NCI-H510A (cell line): ENCODE results near the gene FOXO1.

Source experiments
- DNase-seq: peaks from one replicate; lab custom pipeline; 2025; lab: John Stamatoyannopoulos, UW

FOXO1 gene

GRCh38 chr13:40578055-40578454, 88.4 kb downstream of the FOXO1 start:
- no peak for DNase-seq

GRCh38 chr13:40576369-40576768, 90.1 kb downstream of the FOXO1 start:
- DNase-seq = no peak

DNA sequence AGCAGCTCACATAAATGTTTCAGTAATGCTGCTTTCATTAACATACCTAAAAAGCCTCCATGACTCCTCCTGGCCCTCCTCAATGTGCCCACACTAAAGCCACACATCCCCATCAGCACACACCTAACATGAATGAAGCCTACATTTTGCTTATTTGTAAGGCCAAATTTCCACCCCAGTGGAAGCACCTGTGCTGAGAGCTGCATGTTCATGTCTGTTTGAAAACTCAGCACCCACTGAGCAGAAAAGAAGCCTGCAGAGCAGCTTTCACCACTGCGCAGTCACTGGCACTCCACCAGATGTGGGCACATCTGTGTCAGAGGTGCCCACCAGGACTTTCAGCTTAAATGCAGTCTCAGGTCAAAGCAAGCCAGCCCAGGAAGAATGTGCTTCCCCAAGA, 93.5 kb downstream of the FOXO1 start:
- no peak for DNase-seq

DNA sequence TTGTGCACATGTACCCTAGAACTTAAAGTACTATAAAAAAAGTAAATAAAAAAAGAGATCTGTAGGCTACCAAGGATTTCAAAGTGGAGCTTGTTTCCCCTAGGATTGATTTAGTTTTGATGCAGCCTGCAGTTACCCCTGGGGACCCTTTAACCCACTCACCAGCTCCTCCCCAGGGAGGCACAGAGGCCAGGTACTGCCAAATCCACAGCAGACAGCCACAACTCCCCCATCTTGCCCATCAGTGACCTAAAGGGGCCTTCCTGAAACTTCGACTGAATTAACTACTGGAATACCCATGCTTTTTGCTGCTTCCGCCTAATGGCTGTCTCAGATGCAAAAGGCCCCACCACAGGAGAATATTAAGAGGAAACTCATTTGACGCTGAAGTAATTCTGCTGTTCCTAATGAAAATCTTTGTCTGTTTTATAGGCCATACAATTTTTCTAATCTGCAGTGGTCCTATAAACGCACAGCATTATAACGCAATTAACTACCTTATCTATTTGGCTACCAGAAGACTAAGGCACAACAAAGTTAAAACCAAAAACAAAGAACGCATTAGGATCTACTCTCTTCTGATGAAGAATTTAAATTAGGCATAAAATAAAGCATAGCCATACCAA, 95.0 kb downstream of the FOXO1 start:
- DNase-seq = no peak

DNA sequence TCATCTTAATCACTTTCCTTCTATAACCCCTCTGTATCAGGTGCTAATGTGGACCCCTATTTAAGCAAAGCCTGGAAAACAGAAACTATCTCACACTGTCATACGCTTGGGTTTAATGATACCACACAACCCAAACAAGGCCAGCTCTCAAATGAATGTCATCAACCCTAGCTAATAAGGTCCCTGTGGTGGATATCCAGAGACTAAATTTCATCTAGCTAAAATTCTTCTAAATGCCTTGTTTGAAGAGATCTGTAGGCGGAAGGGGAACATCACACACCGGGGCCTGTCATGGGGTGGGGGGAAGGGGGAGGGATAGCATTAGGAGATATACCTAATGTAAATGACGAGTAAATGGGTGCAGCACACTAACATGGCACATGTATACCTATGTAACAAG, 95.5 kb downstream of the FOXO1 start:
- no peak for DNase-seq

DNA sequence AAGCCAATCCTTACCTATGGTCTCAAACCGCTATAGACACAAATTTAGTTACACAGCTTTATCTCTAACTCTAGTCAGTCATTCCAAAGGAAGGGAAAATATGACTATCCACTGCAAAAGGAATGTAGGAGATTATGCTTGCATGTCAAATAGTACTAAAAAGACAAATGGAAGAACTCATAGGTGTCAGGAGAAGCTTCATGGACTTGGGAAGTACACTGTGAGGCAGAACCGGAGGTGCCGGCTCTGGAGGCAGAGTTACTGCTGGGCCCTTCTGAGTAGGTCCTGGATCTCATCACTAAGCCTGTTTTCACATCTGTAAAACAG, 97.5 kb downstream of the FOXO1 start:
- DNase-seq = no peak

DNA sequence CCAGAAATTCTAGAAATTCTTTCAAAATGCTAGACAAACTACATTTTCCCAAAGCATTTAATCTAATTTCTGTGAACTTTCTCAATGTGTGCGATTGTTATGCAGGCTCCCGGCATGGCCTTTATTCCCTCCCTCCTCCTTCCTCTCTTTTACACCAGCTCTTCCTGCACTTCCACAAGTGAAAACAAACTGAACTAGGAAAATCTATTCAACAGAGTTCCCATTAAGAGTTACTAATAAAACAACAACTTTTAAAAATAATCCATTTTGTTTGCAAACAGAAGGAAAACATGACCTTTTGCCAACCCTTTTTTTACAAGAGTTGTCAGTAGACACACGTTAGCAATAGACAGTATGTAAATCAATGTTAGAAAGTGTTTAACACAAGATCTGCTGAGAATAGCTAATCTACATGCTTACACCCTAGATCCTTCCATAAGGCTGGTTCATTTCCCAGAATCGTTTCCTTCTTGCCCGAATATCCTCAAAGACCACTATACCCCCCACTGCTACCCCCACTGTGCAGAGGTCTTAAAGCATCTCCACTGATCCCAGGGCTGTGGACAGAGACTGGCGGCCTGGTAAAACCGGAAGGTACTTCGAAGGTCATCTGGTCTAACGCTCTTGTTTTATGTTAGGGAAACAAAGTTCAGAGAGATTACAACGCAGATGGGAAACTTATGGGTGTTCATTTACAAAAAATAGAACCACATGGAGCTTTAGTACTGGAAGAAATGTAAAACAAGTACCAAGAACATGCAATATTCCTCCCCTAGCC, 98.0 kb downstream of the FOXO1 start:
- DNase-seq = no peak

DNA sequence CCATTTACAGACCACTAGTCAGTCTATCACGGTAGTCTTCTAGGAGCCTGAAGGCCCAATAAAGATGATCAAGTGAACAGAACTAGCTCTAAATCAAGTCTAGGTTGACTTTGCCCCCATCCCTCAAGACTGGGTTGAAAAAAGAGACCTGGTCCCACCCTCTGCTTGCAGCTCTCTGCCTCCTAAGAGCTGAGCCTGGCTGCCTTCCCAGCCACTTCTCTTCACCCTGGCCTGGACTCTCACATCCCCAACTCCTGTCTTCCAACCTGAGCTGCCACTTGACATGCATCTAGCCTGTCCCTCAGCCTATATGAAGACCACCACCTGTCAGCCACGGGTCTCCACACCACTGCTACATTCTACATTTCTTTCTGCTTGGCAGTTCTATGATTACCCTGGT, 99.6 kb downstream of the FOXO1 start:
- DNase-seq = no peak

DNA sequence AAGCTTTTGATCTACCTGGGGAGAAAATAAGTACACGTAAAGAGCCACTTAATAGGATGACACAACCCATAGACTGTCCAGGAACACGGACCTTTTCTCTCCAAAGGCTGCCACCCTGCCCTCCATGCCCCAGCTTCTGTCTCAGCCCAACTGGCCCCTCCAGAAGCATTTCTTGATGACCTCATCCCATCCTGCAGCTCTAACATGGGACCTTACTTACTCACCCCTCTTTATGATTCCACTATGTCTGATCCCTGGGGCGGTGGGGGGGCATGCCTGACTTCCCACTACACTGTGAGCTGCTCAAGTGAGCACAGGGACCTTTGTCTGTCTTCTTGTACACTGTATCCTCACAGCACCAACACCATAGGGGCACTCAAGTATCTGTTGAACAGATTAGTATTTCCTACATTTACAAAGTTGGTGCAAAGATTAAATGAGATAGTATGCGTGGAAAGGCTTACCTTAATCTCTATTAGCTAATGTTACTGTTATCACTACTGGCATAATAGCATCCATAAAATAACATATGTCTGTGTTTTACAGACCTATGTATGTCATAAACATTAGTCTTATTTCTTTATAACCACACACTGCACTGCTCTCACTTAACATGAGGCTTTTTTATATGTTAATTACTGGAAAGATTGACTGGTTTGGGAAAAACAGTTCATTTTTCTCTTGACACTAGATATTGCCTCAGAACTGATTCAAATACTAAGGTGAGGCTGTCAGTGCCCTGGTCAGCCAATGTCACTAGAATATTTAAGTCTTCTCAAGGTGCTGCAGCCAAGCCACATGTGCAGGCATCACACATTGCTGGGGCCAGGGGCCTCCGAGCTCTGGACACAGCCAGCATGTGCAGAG, 100.9 kb downstream of the FOXO1 start:
- DNase-seq = no peak

GRCh38 chr13:40564342-40565001, 102.0 kb downstream of the FOXO1 start:
- DNase-seq = no peak

DNA sequence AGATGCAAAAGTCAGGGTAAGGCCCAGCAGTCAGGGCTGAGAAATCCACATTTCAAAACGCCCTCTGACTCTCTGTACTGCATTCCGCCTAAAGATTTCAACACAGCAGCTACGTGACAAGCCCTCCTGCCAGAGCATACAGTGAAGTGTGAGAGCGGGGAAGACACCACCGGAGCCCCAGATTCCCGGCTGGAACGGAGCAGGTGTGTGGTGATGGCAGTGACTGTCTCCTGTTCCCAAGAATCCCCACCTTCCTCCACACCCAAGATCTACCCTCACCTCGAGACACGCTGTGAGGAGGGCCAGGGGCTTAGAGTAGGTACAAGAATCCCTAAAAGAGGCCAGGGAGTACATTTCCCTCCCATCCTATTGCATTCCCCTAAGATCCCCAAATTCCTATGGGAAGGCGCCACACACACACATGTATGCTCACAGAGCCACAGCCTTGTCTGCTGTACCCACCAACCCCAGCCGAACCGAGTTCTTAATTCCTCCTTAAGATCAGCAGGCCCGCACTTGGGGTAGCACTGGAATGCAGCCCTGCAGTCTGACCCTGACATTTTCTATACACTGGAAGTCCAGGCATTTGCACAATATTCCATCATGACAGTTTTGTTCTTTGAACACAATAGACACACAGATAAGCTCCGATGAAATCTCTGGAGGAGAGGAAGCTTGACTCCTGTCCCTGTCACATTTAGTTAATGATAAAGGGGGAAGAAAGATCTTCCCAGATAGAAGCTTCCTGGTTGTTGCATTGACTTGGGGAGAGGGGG, 102.9 kb downstream of the FOXO1 start:
- DNase-seq = no peak

DNA sequence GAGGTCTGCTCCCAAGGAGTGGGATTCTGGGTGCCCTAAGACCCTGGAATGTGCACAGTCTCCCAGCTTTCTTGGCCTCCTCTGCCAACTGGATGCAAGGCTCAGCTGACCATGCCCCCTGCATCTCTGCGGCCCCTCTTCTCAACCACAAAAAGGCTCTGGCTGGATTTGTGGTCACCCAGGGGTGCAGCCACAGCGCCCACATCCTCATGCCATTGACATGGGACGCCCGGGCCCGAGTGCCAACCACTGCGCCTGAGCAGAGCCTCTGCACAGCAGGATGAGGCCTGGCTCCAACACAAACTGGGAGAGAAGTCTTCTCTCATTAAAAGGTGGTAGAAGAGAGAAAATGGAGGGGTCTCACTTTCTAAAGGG, 103.5 kb downstream of the FOXO1 start:
- no peak for DNase-seq

GRCh38 chr13:40559915-40560314, 106.5 kb downstream of the FOXO1 start:
- DNase-seq = no peak

GRCh38 chr13:40558656-40559055, 107.8 kb downstream of the FOXO1 start:
- DNase-seq = no peak

GRCh38 chr13:40556453-40556852, 110.0 kb downstream of the FOXO1 start:
- no peak for DNase-seq

- DNase-seq = no peak
Observed at GRCh38 chr13:40553356-40553755, 113.1 kb downstream of the FOXO1 start.

GRCh38 chr13:40552895-40553294, 113.5 kb downstream of the FOXO1 start:
- no peak for DNase-seq

- no peak for DNase-seq
Observed at GRCh38 chr13:40550130-40550529, 116.3 kb downstream of the FOXO1 start.

DNA sequence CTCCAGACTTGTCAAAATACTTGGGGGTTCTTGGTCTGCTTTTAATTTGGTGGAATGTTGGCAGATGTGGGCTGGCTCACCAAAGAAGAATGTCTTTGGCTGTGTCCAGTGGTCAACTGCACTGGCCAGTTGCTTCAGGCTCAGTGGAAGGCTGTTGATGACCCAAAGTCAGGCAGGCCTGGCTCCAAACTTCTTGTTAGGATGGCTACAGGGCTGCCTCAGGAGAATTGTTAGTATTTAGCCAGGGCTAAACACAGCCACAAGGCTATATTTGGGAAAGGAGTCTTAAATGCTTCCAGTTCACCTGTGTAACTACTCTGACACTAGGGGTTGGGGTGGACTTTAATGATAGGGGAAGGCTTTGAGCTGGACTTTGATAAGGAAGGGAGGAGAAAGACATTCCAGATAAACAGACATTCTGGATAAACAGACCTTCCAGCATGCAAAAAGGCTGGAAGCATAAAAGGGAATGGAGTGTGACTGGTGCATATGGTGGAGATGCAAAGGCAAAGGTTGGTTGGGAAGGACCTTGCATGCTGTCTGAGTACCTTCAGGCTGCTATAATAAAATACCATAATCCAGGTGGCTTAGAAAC, 116.8 kb downstream of the FOXO1 start:
- no peak for DNase-seq

DNA sequence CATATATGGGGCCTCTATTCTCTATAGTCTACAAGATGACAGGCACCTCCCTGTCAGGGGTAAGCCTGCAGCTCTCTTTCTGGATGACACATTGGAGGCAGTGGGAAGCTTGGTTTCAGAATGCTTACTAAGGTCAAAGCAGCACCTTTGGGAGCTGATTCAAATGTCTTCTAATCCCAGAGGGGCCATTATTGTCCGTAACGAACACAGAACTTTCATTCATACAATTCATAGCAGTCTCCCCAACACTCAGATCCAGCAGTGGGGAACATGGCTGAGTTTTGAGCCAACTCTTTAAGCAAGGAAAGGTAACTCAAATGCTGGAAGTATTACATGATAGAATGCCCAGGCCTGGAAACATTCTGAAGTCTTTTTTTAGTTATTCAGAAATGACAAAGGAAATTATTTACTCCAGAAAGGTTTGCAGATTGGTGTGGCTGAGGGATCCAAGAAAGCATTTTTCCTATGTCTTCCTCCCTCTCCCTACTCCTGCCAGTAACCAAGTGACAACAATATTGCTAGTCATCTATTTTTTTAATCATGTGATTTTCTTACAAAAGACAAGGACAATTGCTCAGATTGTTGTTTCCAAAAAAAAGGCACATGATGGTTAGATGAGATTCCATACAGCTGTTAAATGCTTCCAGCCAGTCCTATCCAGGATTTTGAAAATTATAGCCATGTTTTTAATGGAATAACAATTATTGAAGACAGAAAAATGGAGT, 118.7 kb downstream of the FOXO1 start:
- DNase-seq = no peak

DNA sequence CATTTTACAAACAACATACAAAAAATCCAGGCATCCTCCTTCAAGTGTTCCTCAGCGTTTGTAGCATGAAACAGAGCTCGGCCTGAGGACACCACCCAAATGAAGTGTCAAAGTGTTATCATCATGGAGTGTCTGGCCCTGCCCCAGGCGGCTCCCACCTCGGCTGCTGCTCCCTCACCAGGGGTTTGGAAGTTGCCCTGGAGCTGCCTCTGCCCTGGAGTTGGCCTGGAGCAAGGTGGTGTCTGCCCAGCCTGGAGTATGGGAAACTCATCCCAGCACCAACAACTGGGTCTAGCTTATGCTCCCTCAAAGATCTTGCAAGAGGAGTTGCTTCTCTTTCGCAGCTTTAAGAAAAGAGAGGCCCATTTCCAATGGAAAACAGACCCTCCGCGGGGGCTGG, 120.4 kb downstream of the FOXO1 start:
- DNase-seq = no peak
